Mesendoderm (in vitro differentiated cells): ENCODE measurements around the gene ZNF681.

Experiments used
- DNase-seq: peaks from one replicate; pipeline ENCODE4 v3.0.0; 2013
- H2AK5ac ChIP-seq: 2 replicates; pipeline ENCODE4 v1.6.1; 2013; ENCODE audit warnings: low read length, inconsistent platforms
- H2BK120ac ChIP-seq: 2 replicates; pipeline ENCODE4 v1.6.1; 2013; ENCODE audit warnings: low read depth, mild to moderate bottlenecking, low read length, moderate library complexity, mixed read lengths
- H2BK15ac ChIP-seq: replicated peaks from 2 replicates; pipeline ENCODE4 v1.6.1; 2013; ENCODE audit warnings: low read depth, mild to moderate bottlenecking, moderate library complexity
- H2BK5ac ChIP-seq: 2 replicates; pipeline ENCODE4 v1.6.1; 2013; ENCODE audit warnings: low read length, inconsistent platforms
- H3K18ac ChIP-seq: 2 replicates; pipeline ENCODE4 v1.6.1; 2013; ENCODE audit warnings: mild to moderate bottlenecking, low read length, mixed read lengths
- H3K23ac ChIP-seq: one replicate; pipeline ENCODE4 v1.6.1; 2013; ENCODE audit warnings: low read length
- H3K27ac ChIP-seq: 2 replicates; pipeline ENCODE4 v1.5.1; 2013; ENCODE audit warnings: low read depth, mild to moderate bottlenecking, inconsistent platforms, low read length, moderate library complexity
- H3K27me3 ChIP-seq: 2 replicates; pipeline ENCODE4 v1.6.1; 2013; ENCODE audit warnings: low read length, control low read depth, mild to moderate bottlenecking, inconsistent platforms; ENCODE audit not compliant: insufficient read depth, poor library complexity
- H3K36me3 ChIP-seq: 2 replicates; pipeline ENCODE4 v1.6.1; 2013; ENCODE audit warnings: low read length, inconsistent platforms; ENCODE audit not compliant: control insufficient read depth, insufficient read depth
- H3K4ac ChIP-seq: one replicate; pipeline ENCODE4 v1.6.1; 2013; ENCODE audit warnings: low read depth, mild to moderate bottlenecking, low read length, moderate library complexity
- H3K4me1 ChIP-seq: 2 replicates; pipeline ENCODE4 v1.6.1; 2013; ENCODE audit warnings: low read depth, low read length, inconsistent platforms; ENCODE audit not compliant: control insufficient read depth
- H3K4me2 ChIP-seq: 2 replicates; pipeline ENCODE4 v1.6.1; 2013; ENCODE audit warnings: low read length
- H3K4me3 ChIP-seq: 2 replicates; pipeline ENCODE4 v1.5.1; 2013; ENCODE audit warnings: mild to moderate bottlenecking, low read length
- H3K56ac ChIP-seq: one replicate; pipeline ENCODE4 v1.6.1; 2013; ENCODE audit warnings: low read length
- H3K79me1 ChIP-seq: 2 replicates; pipeline ENCODE4 v1.6.1; 2013; ENCODE audit warnings: low read length, inconsistent platforms
- H3K79me2 ChIP-seq: 2 replicates; pipeline ENCODE4 v1.6.1; 2013; ENCODE audit warnings: mild to moderate bottlenecking, low read length; ENCODE audit not compliant: control insufficient read depth, insufficient read depth
- H3K9ac ChIP-seq: 2 replicates; pipeline ENCODE4 v1.6.1; 2013; ENCODE audit warnings: low read length, inconsistent platforms
- H4K5ac ChIP-seq: one replicate; pipeline ENCODE4 v1.6.1; 2013; ENCODE audit warnings: low read length
- H4K8ac ChIP-seq: one replicate; pipeline ENCODE4 v1.6.1; 2013; ENCODE audit warnings: low read depth, mild to moderate bottlenecking, control low read depth, low read length, moderate library complexity
- WGBS: extraction: QIAGEN DNeasy Blood & Tissue Kit; methylation state at CpG from one replicate; pipeline ENCODE4 v1.1.7; 2013; ENCODE audit warnings: low lambda C conversion rate, missing lambda C conversion rate; ENCODE audit not compliant: insufficient coverage; ENCODE audit errors: extremely low coverage; 5-methylcytosine and 5-hydroxymethylcytosine counted together

Gene ZNF681

DNA sequence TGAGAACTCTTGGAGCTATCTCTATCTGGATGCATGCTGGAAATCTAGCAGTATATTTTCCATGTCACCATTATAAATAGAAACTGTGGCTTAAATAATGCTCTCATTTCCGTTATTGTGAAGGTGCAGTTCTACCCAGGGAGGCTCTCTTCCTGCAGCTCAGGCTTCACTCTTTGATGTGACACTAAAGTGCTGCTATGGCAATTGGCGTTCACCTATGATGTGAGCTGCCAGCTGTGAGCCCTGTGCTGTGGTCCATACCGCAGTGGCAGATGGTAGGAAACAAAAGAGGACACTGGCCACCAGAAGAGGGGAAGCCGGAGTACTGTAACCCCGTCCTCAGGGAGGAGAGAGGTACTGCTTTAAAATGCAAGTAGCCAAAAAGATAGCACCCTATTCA lies 40.6 kb upstream of the ZNF681 start:
- WGBS: no CpG with 5 or more reads among the region's 5 CpGs
- H3K23ac ChIP-seq: no peak overlapping the region
- H3K79me1 ChIP-seq: no peaks in the 10 kb centered on the region
- H3K9ac ChIP-seq: no peak overlapping the region
- H2BK15ac ChIP-seq: no peak overlapping the region
- H4K8ac ChIP-seq: no peak overlapping the region
- no peak overlapping the region for H3K56ac ChIP-seq
- H4K5ac ChIP-seq: no peak overlapping the region
- H2AK5ac ChIP-seq: no peak overlapping the region
- no peak overlapping the region for H3K4me2 ChIP-seq
- no peak overlapping the region for H3K4me3 ChIP-seq
- H3K4ac ChIP-seq: no peak overlapping the region
- no peak for DNase-seq
- no peaks in the 10 kb centered on the region for H3K4me1 ChIP-seq
- H3K36me3 ChIP-seq: no peaks in the 10 kb centered on the region
- no peak overlapping the region for H3K18ac ChIP-seq
- no peak overlapping the region for H2BK5ac ChIP-seq
- no peak overlapping the region for H2BK120ac ChIP-seq
- no peak overlapping the region for H3K27ac ChIP-seq
- peaks cover 18% of the 10 kb centered on the region for H3K79me2 ChIP-seq
- H3K27me3 ChIP-seq: no peaks in the 10 kb centered on the region

DNA sequence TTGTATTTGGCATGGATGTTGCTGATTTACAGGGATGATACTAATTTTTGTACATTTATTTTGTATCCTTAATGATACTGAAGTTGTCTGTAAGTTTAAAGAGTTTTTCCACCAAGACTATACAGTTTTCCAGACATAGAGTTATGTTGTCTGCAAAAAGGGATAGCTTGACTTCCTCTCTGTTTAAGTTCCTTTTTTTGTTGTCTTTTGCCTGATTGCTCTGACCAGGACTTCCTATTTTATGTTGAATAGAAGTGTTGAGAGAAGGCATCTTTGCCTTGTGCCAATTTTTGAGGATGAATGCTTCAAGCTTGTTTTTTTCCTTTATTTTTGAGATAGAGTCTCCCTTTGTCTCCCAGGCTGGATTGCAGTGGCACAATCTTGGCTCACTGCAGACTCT lies 36.8 kb upstream of the ZNF681 start:
- H2BK5ac ChIP-seq: no peak overlapping the region
- H3K79me1 ChIP-seq: peaks cover 1% of the 10 kb centered on the region

DNA sequence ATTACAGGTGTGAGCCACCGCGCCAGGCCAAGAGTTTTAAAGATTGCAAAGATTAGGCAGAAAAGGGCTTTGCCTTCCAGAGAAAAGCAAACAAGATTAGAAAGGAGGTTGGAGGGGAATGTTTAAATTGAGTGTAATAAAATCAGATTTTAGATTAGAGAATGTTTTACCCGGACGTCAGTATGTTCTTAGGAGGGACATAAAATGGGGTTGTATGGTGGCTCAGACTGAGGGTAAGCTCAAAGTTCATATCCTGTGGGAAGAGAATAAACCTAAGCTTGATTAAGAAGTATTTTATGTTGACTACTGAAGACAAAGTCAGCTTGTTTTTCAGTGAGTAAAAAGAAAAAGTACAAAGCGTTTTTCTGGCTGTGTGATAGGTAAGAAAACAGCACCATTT lies 34.1 kb upstream of the ZNF681 start:
- H2BK15ac ChIP-seq: no peak overlapping the region
- no peak overlapping the region for H3K4me2 ChIP-seq
- no peak overlapping the region for H3K27ac ChIP-seq
- H3K27me3 ChIP-seq: no peaks in the 10 kb centered on the region
- peaks cover 7% of the 10 kb centered on the region for H3K79me1 ChIP-seq
- peaks cover 26% of the 10 kb centered on the region for H3K79me2 ChIP-seq
- WGBS: 100% methylated on average over 2 of the region's 5 CpGs
- no peak overlapping the region for H3K9ac ChIP-seq
- H3K56ac ChIP-seq: no peak overlapping the region
- H3K4me1 ChIP-seq: no peaks in the 10 kb centered on the region
- H3K23ac ChIP-seq: no peak overlapping the region
- no peak overlapping the region for H2BK5ac ChIP-seq
- H3K4me3 ChIP-seq: no peak overlapping the region
- H3K18ac ChIP-seq: no peak overlapping the region
- no peak overlapping the region for H4K8ac ChIP-seq
- H4K5ac ChIP-seq: no peak overlapping the region
- no peak overlapping the region for H2AK5ac ChIP-seq
- no peak overlapping the region for H2BK120ac ChIP-seq
- DNase-seq: no peak
- H3K4ac ChIP-seq: no peak overlapping the region
- H3K36me3 ChIP-seq: no peaks in the 10 kb centered on the region

More for the DNA sequence above, 36.8 kb upstream of the ZNF681 start:
- Histone ChIP-seq H2AK5ac (no peak overlapping the region), H4K5ac (no peak overlapping the region), H3K18ac (no peak overlapping the region), H4K8ac (no peak overlapping the region), H3K56ac (no peak overlapping the region), H3K79me2 (peaks cover 24% of the 10 kb centered on the region), H3K23ac (no peak overlapping the region), H3K4ac (no peak overlapping the region), H3K4me2 (no peak overlapping the region), H3K27me3 (no peaks in the 10 kb centered on the region), H3K36me3 (no peaks in the 10 kb centered on the region), H2BK120ac (no peak overlapping the region), H3K9ac (no peak overlapping the region), H3K4me3 (no peak overlapping the region), H3K4me1 (no peaks in the 10 kb centered on the region), H2BK15ac (no peak overlapping the region), H3K27ac (no peak overlapping the region)
- DNase-seq: no peak

GRCh38 chr19:23790641-23791488 lies 32.2 kb upstream of the ZNF681 start:
- Histone ChIP-seq H3K4me3 (no peak overlapping the region), H3K4ac (no peak overlapping the region), H2BK120ac (no peak overlapping the region), H2BK5ac (no peak overlapping the region), H3K4me1 (no peaks in the 10 kb centered on the region), H3K4me2 (no peak overlapping the region), H3K27me3 (no peaks in the 10 kb centered on the region), H3K79me2 (peaks cover 27% of the 10 kb centered on the region), H3K36me3 (no peaks in the 10 kb centered on the region), H3K56ac (no peak overlapping the region), H3K27ac (no peak overlapping the region), H4K5ac (no peak overlapping the region), H2AK5ac (no peak overlapping the region), H3K18ac (no peak overlapping the region), H3K9ac (no peak overlapping the region), H3K79me1 (peaks cover 10% of the 10 kb centered on the region), H2BK15ac (no peak overlapping the region), H4K8ac (no peak overlapping the region), H3K23ac (no peak overlapping the region)
- DNase-seq: no peak
- no CpG with 5 or more reads among the region's 17 CpGs for WGBS

GRCh38 chr19:23789246-23789645 lies 30.6 kb upstream of the ZNF681 start:
- no peak overlapping the region for H2BK120ac ChIP-seq

GRCh38 chr19:23788411-23788810 lies 29.7 kb upstream of the ZNF681 start:
- Histone ChIP-seq H3K18ac (no peak overlapping the region), H2BK5ac (no peak overlapping the region), H3K4me2 (no peak overlapping the region), H3K4me3 (no peak overlapping the region), H3K79me1 (peaks cover 15% of the 10 kb centered on the region), H4K5ac (no peak overlapping the region), H3K23ac (no peak overlapping the region), H3K79me2 (peaks cover 31% of the 10 kb centered on the region), H4K8ac (no peak overlapping the region), H3K4me1 (no peaks in the 10 kb centered on the region), H3K27ac (no peak overlapping the region), H3K4ac (no peak overlapping the region), H2BK15ac (no peak overlapping the region), H3K27me3 (no peaks in the 10 kb centered on the region), H2AK5ac (no peak overlapping the region), H3K56ac (no peak overlapping the region), H3K36me3 (peaks cover 3% of the 10 kb centered on the region), H2BK120ac (no peak overlapping the region), H3K9ac (no peak overlapping the region)
- DNase-seq: no peak
- WGBS: no CpG with 5 or more reads among the region's 4 CpGs

More at GRCh38 chr19:23789246-23789645, 30.6 kb upstream of the ZNF681 start:
- no peak overlapping the region for H3K4me2 ChIP-seq
- no peak overlapping the region for H3K18ac ChIP-seq
- H3K36me3 ChIP-seq: peaks cover 3% of the 10 kb centered on the region
- H3K27me3 ChIP-seq: no peaks in the 10 kb centered on the region
- no peak overlapping the region for H3K56ac ChIP-seq
- no peak overlapping the region for H3K4ac ChIP-seq
- H3K4me3 ChIP-seq: no peak overlapping the region
- peaks cover 33% of the 10 kb centered on the region for H3K79me2 ChIP-seq
- H2BK15ac ChIP-seq: no peak overlapping the region
- no peak overlapping the region for H3K27ac ChIP-seq
- H3K9ac ChIP-seq: no peak overlapping the region
- peaks cover 15% of the 10 kb centered on the region for H3K79me1 ChIP-seq
- H4K8ac ChIP-seq: no peak overlapping the region
- no peak overlapping the region for H2AK5ac ChIP-seq
- H4K5ac ChIP-seq: no peak overlapping the region
- no peak for DNase-seq
- no peak overlapping the region for H3K23ac ChIP-seq
- H2BK5ac ChIP-seq: no peak overlapping the region
- H3K4me1 ChIP-seq: no peaks in the 10 kb centered on the region
